Esophagus muscularis mucosa (tissue), 4 donors: Measurements from ENCODE around the gene MAP6D1.

Experiments used
- CTCF ChIP-seq, 3 experiments: fragments of 200-600 bp in 2 of 3; fragments of 450-650 bp in 1 of 3; sonication (generic) in 2 of 3; IDR thresholded peaks; one replicate each; pipeline ENCODE4 v1.5.1; 2017 to 2019; ENCODE audit warnings: antibody characterized with exemption in 3 of 3, mild to moderate bottlenecking in 2 of 3, moderate library complexity in 1 of 3
- EP300 ChIP-seq: sonication (generic); formaldehyde crosslinking; IDR thresholded peaks from one replicate; pipeline ENCODE4 v1.6.1; 2017; ENCODE audit warnings: antibody characterized with exemption
- POLR2A ChIP-seq: fragments of 450-650 bp; IDR thresholded peaks from one replicate; pipeline ENCODE4 v1.6.1; 2017; ENCODE audit warnings: antibody characterized with exemption, moderate library complexity, mild to moderate bottlenecking, low read depth

GRCh38 chr3:183815563-183815940 lies 9.8 kb downstream of the MAP6D1 start:
- no peak for TF ChIP-seq CTCF (IDR thresholded peaks at IDR 0.05)
- TF ChIP-seq POLR2A = no peak
- no peak for TF ChIP-seq EP300
